ENCODE measurements around the gene SURF4.

The SURF4 gene

DNA sequence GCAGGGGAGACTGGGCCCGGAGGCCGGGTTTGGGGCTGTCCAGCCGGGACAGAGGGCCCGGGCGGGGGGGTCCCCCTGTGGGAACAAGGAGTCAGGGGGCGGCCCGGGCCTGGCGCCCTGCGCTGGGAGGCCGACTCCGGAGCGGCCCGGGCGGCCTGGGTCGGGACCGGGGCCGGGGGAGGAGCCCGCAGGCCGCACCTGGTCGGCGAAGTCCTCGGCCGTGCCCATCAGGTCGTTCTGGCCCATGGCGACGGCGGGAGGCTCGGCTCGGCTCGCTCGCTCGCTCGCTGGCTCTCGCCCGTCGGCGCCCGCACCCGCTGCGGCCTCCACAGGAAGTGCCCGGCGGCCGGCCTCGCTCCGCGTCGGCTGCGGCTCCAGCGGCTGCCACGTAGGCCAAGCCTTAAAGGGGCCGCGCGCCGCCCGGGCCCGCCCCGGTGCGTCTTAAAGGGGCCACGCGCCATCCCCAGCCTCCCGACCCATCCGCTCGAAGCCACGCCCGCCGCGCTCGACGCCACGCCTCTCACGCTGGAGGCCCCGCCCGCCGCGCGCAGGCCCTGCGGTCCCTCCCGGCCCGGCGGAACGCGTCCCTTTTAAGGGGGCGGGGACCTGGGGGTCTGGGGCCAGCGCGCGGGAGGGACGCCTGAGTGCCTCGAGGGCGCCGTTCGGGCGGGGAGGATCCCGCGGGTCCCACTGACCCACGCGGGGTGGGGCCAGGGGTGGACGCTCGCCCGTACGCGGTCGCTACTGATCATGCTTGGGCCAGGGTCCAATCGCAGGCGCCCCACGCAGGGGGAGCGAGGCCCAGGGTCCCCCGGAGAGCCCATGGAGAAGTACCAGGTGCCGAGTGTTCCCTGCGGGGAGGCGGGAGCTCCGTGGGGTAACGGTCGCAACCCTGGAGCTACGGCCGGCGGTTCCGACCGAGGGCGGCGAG is at the start of gene SURF4, which contains the start of gene STKLD1:
TSS of gene SURF4 (minus strand) at position 337 of the 931 bp plus-strand sequence. CDS start at position 246, 91 bp downstream.
TSS of gene STKLD1 (plus strand) at position 643 of the 931 bp plus-strand sequence. CDS start at position 751, 108 bp downstream.
- H3K4me1 ChIP-seq (ENCODE audit: control insufficient read depth, insufficient read depth, low read length): peaks cover 38% of the 10 kb centered on the region
- H3K27ac ChIP-seq (ENCODE audit: low read length): peak within 1 kb of the TSS; percentile 62

DNA sequence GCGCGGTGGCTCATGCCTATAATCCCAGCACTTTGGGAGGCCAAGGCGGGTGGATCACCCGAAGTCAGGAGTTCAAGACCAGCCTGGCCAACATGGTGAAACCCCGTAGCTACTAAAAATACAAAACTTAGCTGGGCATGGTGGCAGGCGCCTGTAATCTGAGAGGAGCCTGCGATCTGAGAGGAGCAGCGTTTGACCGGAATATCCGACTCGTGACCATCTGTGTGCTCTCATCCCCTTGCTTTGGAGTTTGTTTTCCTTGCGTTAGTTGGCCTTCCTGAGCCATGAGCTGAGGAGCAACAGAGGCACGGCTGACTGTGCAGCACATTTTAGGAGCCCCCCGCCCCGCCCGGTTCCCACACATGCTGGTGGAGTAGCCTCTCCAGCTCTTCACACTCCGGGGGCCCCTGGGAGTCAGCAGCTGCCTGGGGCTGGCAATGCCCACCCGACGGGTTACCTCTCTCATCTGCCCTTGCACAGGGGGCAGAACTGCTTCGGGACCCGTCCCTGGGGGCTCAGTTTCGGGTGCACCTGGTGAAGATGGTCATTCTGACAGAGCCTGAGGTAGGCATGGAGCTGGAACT is 49.3 kb upstream of the SURF4 start:
- Histone ChIP-seq H3K4me3 (ENCODE audit: low read length in 2 of 2) (no peak overlapping the region), H3K9ac (ENCODE audit: low read length in 2 of 2) (no peak overlapping the region), H3K36me3 (ENCODE audit: control insufficient read depth in 2 of 2, insufficient read depth in 2 of 2, low read length in 2 of 2) (no peaks in the 10 kb centered on the region), H3K9me3 (ENCODE audit: control insufficient read depth in 2 of 2, low read length in 2 of 2) (no peaks in the 10 kb centered on the region), H3K4me1 (ENCODE audit: control insufficient read depth, insufficient read depth, low read length) (peaks cover 3% of the 10 kb centered on the region), H3K27ac (ENCODE audit: low read length) (no peak overlapping the region), H3K27me3 (ENCODE audit: control insufficient read depth in 1 of 2, insufficient read depth in 2 of 2, low read length in 2 of 2) (peaks cover 15 to 32% of the 10 kb centered on the region in 2 donors)

More for the DNA sequence above, at the start of gene SURF4, which contains the start of gene STKLD1:
- Histone ChIP-seq H3K36me3 (ENCODE audit: control insufficient read depth in 2 of 2, insufficient read depth in 2 of 2, low read length in 2 of 2) (peaks cover 5 to 7% of the 10 kb centered on the region in 2 donors), H3K4me3 (ENCODE audit: low read length in 2 of 2) (peak within 1 kb of the TSS; percentile 82 to 84), H3K9me3 (ENCODE audit: control insufficient read depth in 2 of 2, low read length in 2 of 2) (peaks cover 0 to 4% of the 10 kb centered on the region in 2 donors), H3K27me3 (ENCODE audit: control insufficient read depth in 1 of 2, insufficient read depth in 2 of 2, low read length in 2 of 2) (no peaks in the 10 kb centered on the region), H3K9ac (ENCODE audit: low read length in 2 of 2) (peak within 1 kb of the TSS; percentile 86 to 89)

DNA sequence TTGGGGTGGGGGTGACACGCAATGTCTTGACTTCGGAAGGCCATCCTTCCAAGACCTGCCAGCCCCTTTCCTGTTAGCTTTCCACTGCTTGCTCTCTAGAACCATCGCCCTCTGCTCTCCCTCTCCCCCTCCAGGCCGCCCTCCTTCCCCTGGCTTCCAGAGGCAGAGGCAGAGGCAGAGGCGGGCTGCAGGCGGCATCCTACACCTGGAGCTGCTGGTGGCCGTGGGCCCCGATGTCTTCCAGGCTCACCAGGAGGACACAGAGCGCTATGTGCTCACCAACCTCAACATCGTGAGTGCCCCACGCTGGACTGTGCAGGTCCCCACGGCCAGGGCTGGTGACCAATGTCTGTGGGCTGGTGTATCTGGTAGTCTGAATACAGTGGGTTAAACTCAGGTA is 48.3 kb upstream of the SURF4 start:
- Histone ChIP-seq H3K9me3 (ENCODE audit: control insufficient read depth in 2 of 2, low read length in 2 of 2) (no peaks in the 10 kb centered on the region), H3K27ac (ENCODE audit: low read length) (no peak overlapping the region), H3K36me3 (ENCODE audit: control insufficient read depth in 2 of 2, insufficient read depth in 2 of 2, low read length in 2 of 2) (no peaks in the 10 kb centered on the region), H3K27me3 (ENCODE audit: control insufficient read depth in 1 of 2, insufficient read depth in 2 of 2, low read length in 2 of 2) (peaks cover 15 to 25% of the 10 kb centered on the region in 2 donors), H3K4me3 (ENCODE audit: low read length in 2 of 2) (no peak overlapping the region), H3K4me1 (ENCODE audit: control insufficient read depth, insufficient read depth, low read length) (peaks cover 3% of the 10 kb centered on the region), H3K9ac (ENCODE audit: low read length in 2 of 2) (no peak overlapping the region)

DNA sequence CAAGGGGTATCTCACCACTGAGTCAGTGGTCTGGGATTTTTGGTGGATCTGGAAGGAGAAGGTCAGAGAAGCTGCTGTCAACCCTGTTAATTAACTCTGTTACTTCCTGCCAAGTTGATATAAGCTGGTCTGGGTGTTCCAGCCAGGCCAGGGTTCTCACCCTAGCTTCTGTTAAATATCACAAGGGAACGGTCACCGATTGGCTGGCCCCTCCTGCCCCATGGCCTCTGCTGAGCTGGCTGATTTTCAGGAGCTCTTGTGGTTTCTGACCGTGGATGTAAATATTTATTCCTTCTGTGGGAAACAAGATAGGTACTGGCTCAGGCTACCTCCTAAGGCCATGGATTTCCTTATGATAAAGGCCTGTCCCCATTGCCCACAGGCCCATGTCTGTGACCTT is 47.4 kb upstream of the SURF4 start:
- H3K36me3 ChIP-seq (ENCODE audit: control insufficient read depth in 2 of 2, insufficient read depth in 2 of 2, low read length in 2 of 2): no peaks in the 10 kb centered on the region
- no peak overlapping the region for H3K27ac ChIP-seq (ENCODE audit: low read length)
- H3K4me3 ChIP-seq (ENCODE audit: low read length in 2 of 2): no peak overlapping the region
- H3K27me3 ChIP-seq (ENCODE audit: control insufficient read depth in 1 of 2, insufficient read depth in 2 of 2, low read length in 2 of 2): peaks cover 14 to 25% of the 10 kb centered on the region in 2 donors
- H3K9ac ChIP-seq (ENCODE audit: low read length in 2 of 2): no peak overlapping the region
- no peaks in the 10 kb centered on the region for H3K9me3 ChIP-seq (ENCODE audit: control insufficient read depth in 2 of 2, low read length in 2 of 2)
- H3K4me1 ChIP-seq (ENCODE audit: control insufficient read depth, insufficient read depth, low read length): peaks cover 3% of the 10 kb centered on the region

DNA sequence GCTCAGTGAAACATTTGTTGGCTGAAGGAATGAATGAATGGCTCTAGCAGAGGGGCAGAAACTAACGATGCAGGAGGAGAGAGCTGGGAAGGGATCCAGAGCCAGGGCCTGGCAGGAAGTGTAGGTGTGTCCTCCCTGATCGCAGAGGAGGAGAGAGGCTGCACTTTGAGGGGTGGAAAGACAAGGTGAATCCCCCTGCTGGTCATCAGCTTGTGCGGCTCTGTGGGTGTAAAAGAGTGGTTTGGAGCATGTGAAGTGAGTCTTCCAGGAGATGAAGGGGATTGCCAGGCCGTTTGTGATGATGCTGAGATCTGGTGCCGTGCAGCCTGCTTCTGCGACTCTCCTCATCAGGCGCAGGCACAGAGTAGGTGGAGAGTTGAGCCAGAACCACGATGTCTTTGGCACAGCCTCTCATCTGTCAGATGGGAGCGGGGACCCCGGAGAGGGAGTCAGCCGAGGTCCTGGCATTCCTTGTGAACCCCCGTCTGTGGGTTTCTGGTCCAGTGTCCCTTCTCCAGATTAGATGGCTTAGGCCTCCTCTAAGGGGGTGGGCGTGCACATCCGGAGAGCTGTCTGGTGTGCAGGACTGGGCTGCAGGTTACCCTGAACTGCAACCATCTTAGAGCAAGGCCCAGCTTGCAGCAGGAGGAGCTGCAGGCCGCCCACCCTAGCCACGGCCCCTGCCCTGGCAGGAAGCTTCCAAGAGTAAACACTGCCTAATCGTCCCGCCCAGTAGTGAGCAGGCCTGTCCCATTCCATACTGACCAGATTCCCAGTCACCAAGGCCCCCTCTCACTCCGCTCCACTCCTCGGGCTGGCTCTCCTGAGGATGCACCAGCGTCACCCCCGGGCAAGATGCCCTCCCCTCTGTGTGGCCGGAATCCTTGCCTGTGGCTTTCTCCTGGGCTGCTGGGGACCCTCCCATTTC is 46.0 kb upstream of the SURF4 start, which contains the start of gene ADAMTS13:
TSS of gene ADAMTS13 (plus strand) at position 753 of the 928 bp plus-strand sequence. CDS start at position 830, 77 bp downstream.
- no peaks in the 10 kb centered on the region for H3K9me3 ChIP-seq (ENCODE audit: control insufficient read depth in 2 of 2, low read length in 2 of 2)
- no peak within 1 kb of the TSS for H3K4me3 ChIP-seq (ENCODE audit: low read length in 2 of 2)
- H3K27me3 ChIP-seq (ENCODE audit: control insufficient read depth in 1 of 2, insufficient read depth in 2 of 2, low read length in 2 of 2): peaks cover 5 to 15% of the 10 kb centered on the region in 2 donors
- H3K4me1 ChIP-seq (ENCODE audit: control insufficient read depth, insufficient read depth, low read length): peaks cover 11% of the 10 kb centered on the region
- no peak within 1 kb of the TSS for H3K27ac ChIP-seq (ENCODE audit: low read length)
- H3K36me3 ChIP-seq (ENCODE audit: control insufficient read depth in 2 of 2, insufficient read depth in 2 of 2, low read length in 2 of 2): no peaks in the 10 kb centered on the region
- no peak within 1 kb of the TSS for H3K9ac ChIP-seq (ENCODE audit: low read length in 2 of 2)

DNA sequence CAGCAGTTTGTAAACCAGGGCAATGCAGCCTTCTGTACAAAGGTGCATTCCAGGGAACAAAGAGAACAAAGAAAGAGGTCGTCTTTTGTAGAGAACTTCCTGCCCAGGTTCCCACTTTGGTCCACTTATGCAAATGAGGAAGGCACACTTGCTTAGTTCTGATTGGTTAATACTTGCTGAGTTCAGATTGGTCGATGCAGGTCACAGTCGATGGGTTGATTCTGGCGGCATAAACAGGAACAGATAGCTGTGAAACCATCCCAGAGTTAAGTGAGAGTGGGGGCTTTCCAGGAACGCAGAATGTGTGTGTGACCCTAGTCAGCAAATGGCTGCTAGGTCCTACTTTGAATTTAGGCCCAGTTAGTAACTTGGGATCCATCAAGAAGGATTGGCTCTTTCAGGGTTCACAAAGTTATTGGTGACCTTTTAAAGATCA is 44.5 kb upstream of the SURF4 start:
- Histone ChIP-seq H3K4me3 (ENCODE audit: low read length in 2 of 2) (no peak overlapping the region), H3K9me3 (ENCODE audit: control insufficient read depth in 2 of 2, low read length in 2 of 2) (no peaks in the 10 kb centered on the region), H3K27ac (ENCODE audit: low read length) (no peak overlapping the region), H3K4me1 (ENCODE audit: control insufficient read depth, insufficient read depth, low read length) (peaks cover 23% of the 10 kb centered on the region), H3K27me3 (ENCODE audit: control insufficient read depth in 1 of 2, insufficient read depth in 2 of 2, low read length in 2 of 2) (peaks cover 0 to 7% of the 10 kb centered on the region in 2 donors), H3K36me3 (ENCODE audit: control insufficient read depth in 2 of 2, insufficient read depth in 2 of 2, low read length in 2 of 2) (no peaks in the 10 kb centered on the region), H3K9ac (ENCODE audit: low read length in 2 of 2) (no peak overlapping the region)

DNA sequence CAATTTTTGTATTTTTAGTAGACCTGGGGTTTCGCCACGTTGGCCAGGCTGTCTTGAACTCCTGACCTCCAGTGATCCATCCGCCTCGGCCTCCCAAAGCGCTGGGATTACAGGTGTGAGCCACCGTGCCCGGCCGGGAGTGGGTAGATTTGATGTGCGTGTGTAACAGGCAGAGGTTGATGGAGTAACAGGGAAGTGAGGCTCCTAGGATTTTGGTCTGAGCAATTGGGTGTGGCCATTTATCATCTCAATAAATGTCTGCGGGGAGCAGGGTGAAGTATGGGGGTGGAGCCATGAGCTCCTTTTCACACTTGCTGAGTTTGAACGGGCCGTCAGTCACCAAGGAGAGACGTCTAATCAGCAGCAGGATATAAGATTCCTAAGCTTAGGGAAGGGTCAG is 43.1 kb upstream of the SURF4 start:
- Histone ChIP-seq H3K4me3 (ENCODE audit: low read length in 2 of 2) (no peak overlapping the region), H3K9me3 (ENCODE audit: control insufficient read depth in 2 of 2, low read length in 2 of 2) (no peaks in the 10 kb centered on the region), H3K36me3 (ENCODE audit: control insufficient read depth in 2 of 2, insufficient read depth in 2 of 2, low read length in 2 of 2) (peaks cover 6 to 13% of the 10 kb centered on the region in 2 donors), H3K9ac (ENCODE audit: low read length in 2 of 2) (no peak overlapping the region), H3K27ac (ENCODE audit: low read length) (no peak overlapping the region), H3K4me1 (ENCODE audit: control insufficient read depth, insufficient read depth, low read length) (peaks cover 24% of the 10 kb centered on the region), H3K27me3 (ENCODE audit: control insufficient read depth in 1 of 2, insufficient read depth in 2 of 2, low read length in 2 of 2) (peaks cover 0 to 4% of the 10 kb centered on the region in 2 donors)

DNA sequence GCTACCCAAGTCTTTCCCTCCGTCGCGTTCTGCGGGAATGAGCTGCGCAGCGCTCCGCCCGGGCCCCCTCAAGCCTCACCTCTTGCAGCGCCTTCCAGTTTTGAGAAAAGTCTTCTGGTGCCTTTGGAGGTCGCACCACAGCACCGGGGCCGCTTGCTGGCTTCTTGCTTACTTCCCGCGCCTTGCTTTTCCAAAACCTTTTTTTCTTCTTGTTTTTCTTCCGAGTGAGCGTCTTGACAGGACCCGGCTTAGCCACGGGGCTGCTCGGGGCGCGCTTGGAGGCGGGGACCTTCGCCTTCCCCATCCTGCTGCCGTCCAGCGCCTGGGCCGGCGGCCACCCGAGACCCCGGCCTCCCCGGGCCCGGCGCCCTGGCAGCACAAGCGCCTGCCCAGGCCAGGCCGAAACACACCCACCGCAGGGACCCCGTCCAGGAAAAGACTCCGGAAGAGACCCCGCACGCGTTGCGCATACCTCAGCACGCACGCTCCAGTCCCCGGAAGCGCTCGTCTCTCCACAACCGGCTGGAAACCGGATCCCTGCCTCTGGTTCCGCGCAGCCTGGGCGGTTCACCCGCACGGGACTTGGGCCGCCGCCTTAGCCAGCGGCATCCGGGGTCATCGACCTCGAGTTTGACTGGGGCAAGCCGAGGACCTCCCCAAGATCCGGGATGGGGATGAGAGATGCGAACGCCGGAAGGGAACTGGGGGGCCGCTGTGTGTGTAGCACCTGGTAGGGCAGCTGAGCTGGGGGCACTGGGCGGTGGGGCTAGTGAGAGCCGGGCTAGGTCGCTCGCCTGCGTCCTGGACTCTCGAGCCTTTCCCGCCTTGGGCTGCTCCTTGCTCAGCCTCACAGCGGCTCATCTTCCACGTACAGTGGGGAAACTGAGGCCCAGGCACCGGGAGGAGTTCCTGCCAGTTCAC is 41.9 kb upstream of the SURF4 start, which contains the start of gene REXO4:
TSS of gene REXO4 (minus strand) at position 470 of the 921 bp plus-strand sequence. CDS start at position 304, 166 bp downstream.
- Histone ChIP-seq H3K4me3 (ENCODE audit: low read length in 2 of 2) (peak within 1 kb of the TSS; percentile 88 to 89), H3K27me3 (ENCODE audit: control insufficient read depth in 1 of 2, insufficient read depth in 2 of 2, low read length in 2 of 2) (no peaks in the 10 kb centered on the region), H3K4me1 (ENCODE audit: control insufficient read depth, insufficient read depth, low read length) (peaks cover 25% of the 10 kb centered on the region), H3K9me3 (ENCODE audit: control insufficient read depth in 2 of 2, low read length in 2 of 2) (no peaks in the 10 kb centered on the region), H3K36me3 (ENCODE audit: control insufficient read depth in 2 of 2, insufficient read depth in 2 of 2, low read length in 2 of 2) (peaks cover 13 to 17% of the 10 kb centered on the region in 2 donors), H3K27ac (ENCODE audit: low read length) (peak within 1 kb of the TSS; percentile 81), H3K9ac (ENCODE audit: low read length in 2 of 2) (peak within 1 kb of the TSS; percentile 83 to 86)

DNA sequence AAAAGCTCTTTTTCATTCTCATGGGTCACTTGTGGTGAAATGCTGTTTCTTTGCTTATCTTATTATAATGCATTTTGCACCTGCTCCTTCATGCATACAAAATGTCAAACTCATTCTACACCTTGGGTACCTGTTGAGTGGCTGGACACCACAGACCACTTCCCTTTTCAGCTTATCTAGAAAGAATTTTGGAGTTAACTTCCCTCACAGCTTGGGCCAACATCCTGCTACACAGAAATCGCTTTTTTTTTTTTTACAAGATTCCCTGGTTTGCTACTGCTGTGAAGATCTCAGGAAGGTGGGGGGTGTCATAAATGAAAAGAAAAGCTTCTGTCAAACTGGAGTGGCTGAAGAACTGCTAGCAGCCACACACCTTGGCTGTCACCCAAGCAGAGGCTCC is 39.3 kb upstream of the SURF4 start:
- peaks cover 25% of the 10 kb centered on the region for H3K4me1 ChIP-seq (ENCODE audit: control insufficient read depth, insufficient read depth, low read length)
- H3K9ac ChIP-seq (ENCODE audit: low read length in 2 of 2): no peak overlapping the region
- H3K36me3 ChIP-seq (ENCODE audit: control insufficient read depth in 2 of 2, insufficient read depth in 2 of 2, low read length in 2 of 2): peaks cover 30 to 34% of the 10 kb centered on the region in 2 donors
- no peak overlapping the region for H3K27ac ChIP-seq (ENCODE audit: low read length)
- H3K4me3 ChIP-seq (ENCODE audit: low read length in 2 of 2): no peak overlapping the region
- H3K27me3 ChIP-seq (ENCODE audit: control insufficient read depth in 1 of 2, insufficient read depth in 2 of 2, low read length in 2 of 2): no peaks in the 10 kb centered on the region
- H3K9me3 ChIP-seq (ENCODE audit: control insufficient read depth in 2 of 2, low read length in 2 of 2): no peaks in the 10 kb centered on the region
